Peyer's patch (tissue), 4 donors: ENCODE data around the gene RPS4Y1.

ENCODE experiments used
- POLR2A ChIP-seq, 2 donors: fragments of 450-650 bp; IDR thresholded peaks; one replicate each; pipeline ENCODE4 v1.5.1; 2017; ENCODE audit warnings: antibody characterized with exemption in 2 of 2, mild to moderate bottlenecking in 2 of 2, moderate library complexity in 2 of 2
- TF ChIP-seq, protein P1 (sequence below), 6 experiments: fragments of 450-650 bp in 4 of 6; fragments of 200-600 bp in 2 of 6; sonication (generic) in 1 of 6; IDR thresholded peaks; one replicate each; pipeline ENCODE4 v1.5.1; 2017 to 2019; ENCODE audit warnings: antibody characterized with exemption in 6 of 6, mild to moderate bottlenecking in 3 of 6, moderate library complexity in 1 of 6

DNA sequence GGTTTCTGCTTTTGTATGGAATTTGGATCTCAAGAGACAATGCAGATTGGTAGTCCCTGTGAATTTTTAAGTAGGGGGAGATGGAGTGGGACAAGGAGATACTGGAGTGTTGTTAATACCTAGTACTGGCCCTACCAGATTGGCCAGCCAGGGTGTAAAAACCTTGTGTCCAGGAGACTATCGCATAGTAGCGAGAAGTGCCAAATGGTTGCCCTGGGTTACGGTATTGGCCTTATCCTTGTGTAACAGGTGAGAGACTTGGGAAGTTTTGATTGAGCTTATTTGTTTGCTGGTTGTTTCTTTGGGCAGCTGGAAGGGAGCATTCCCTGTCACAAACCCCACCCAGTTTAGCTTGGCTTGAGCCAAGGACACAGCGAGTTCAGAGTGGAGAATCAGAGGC lies 5.4 kb downstream of the RPS4Y1 start:
- no peak for TF ChIP-seq POLR2A (IDR thresholded peaks at IDR 0.05)
- TF ChIP-seq, protein P1, sequence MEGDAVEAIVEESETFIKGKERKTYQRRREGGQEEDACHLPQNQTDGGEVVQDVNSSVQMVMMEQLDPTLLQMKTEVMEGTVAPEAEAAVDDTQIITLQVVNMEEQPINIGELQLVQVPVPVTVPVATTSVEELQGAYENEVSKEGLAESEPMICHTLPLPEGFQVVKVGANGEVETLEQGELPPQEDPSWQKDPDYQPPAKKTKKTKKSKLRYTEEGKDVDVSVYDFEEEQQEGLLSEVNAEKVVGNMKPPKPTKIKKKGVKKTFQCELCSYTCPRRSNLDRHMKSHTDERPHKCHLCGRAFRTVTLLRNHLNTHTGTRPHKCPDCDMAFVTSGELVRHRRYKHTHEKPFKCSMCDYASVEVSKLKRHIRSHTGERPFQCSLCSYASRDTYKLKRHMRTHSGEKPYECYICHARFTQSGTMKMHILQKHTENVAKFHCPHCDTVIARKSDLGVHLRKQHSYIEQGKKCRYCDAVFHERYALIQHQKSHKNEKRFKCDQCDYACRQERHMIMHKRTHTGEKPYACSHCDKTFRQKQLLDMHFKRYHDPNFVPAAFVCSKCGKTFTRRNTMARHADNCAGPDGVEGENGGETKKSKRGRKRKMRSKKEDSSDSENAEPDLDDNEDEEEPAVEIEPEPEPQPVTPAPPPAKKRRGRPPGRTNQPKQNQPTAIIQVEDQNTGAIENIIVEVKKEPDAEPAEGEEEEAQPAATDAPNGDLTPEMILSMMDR (IDR thresholded peaks at IDR 0.05): no peak
